Mesenchymal stem cell (in vitro differentiated cells and primary cell): Measurements from ENCODE around the gene FOXJ3.

Experiments
- DNase-seq: peaks from one replicate; pipeline ENCODE4 v3.0.0-alpha.2; 2013
- H2AFZ ChIP-seq: one replicate; pipeline ENCODE4 v1.6.1; 2013; ENCODE audit warnings: low read depth, mild to moderate bottlenecking, control low read depth, inconsistent platforms, low read length, moderate library complexity
- H2AK5ac ChIP-seq: 2 replicates; pipeline ENCODE4 v1.6.1; 2013; ENCODE audit warnings: low read length, moderate library complexity, mild to moderate bottlenecking, inconsistent platforms; ENCODE audit not compliant: severe bottlenecking
- H2BK120ac ChIP-seq: one replicate; pipeline ENCODE4 v1.6.1; 2013; ENCODE audit warnings: low read depth, mild to moderate bottlenecking, inconsistent platforms, low read length, moderate library complexity
- H2BK12ac ChIP-seq, 2 experiments: one replicate each; pipeline ENCODE4 v1.6.1; 2013; ENCODE audit warnings: inconsistent platforms in 2 of 2, low read length in 2 of 2, mild to moderate bottlenecking in 2 of 2, moderate library complexity in 2 of 2, control low read depth in 1 of 2
- H2BK15ac ChIP-seq: one replicate; pipeline ENCODE4 v1.6.1; 2013; ENCODE audit warnings: mild to moderate bottlenecking, low read depth, inconsistent platforms; ENCODE audit not compliant: poor library complexity, severe bottlenecking
- H2BK5ac ChIP-seq: 2 replicates; pipeline ENCODE4 v1.6.1; 2013; ENCODE audit warnings: low read depth, mild to moderate bottlenecking, low read length, control low read depth, inconsistent platforms; ENCODE audit not compliant: poor library complexity, severe bottlenecking
- H3K14ac ChIP-seq, 2 experiments: one replicate each; pipeline ENCODE4 v1.6.1; 2013; ENCODE audit warnings: inconsistent platforms in 2 of 2, low read length in 2 of 2, control low read depth in 1 of 2, mild to moderate bottlenecking in 1 of 2, moderate library complexity in 1 of 2
- H3K18ac ChIP-seq, 2 experiments: one replicate each; pipeline ENCODE4 v1.6.1; 2013; ENCODE audit warnings: inconsistent platforms in 2 of 2, low read length in 2 of 2, control low read depth in 1 of 2, low read depth in 1 of 2, mild to moderate bottlenecking in 1 of 2
- H3K23ac ChIP-seq, 2 experiments: one replicate each; pipeline ENCODE4 v1.6.1; 2013; ENCODE audit warnings: inconsistent platforms in 2 of 2, low read length in 2 of 2, mild to moderate bottlenecking in 2 of 2, moderate library complexity in 2 of 2, control low read depth in 1 of 2
- H3K27ac ChIP-seq: 2 replicates; pipeline ENCODE4 v1.5.1; 2013; ENCODE audit warnings: mild to moderate bottlenecking, moderate library complexity, low read length, control low read depth, inconsistent platforms; ENCODE audit not compliant: poor library complexity, severe bottlenecking
- H3K27me3 ChIP-seq, 2 experiments: 2 replicates each; pipeline versions ENCODE4 v1.6.1 to v1.7.0; 2013; ENCODE audit warnings: low read length in 2 of 2, mild to moderate bottlenecking in 2 of 2, moderate library complexity in 2 of 2, control low read depth in 1 of 2, inconsistent platforms in 1 of 2; ENCODE audit not compliant: control insufficient read depth in 1 of 2, insufficient read depth in 1 of 2
- H3K36me3 ChIP-seq, 2 experiments: 2 replicates each; pipeline versions ENCODE4 v1.6.1 to v1.7.0; 2013; ENCODE audit warnings: low read length in 2 of 2, control low read depth in 1 of 2, inconsistent platforms in 1 of 2, low read depth in 1 of 2, mild to moderate bottlenecking in 1 of 2; ENCODE audit not compliant: insufficient read depth in 2 of 2, control insufficient read depth in 1 of 2
- H3K4ac ChIP-seq, 2 experiments: one replicate each; pipeline ENCODE4 v1.6.1; 2013; ENCODE audit warnings: inconsistent platforms in 2 of 2, low read length in 2 of 2, mild to moderate bottlenecking in 2 of 2, moderate library complexity in 2 of 2, control low read depth in 1 of 2, low read depth in 1 of 2
- H3K4me1 ChIP-seq: 2 replicates; pipeline ENCODE4 v1.6.1; 2013; ENCODE audit warnings: low read depth, low read length, control low read depth; ENCODE audit not compliant: control insufficient read depth, insufficient read depth
- H3K4me2 ChIP-seq: 2 replicates; pipeline ENCODE4 v1.6.1; 2013; ENCODE audit warnings: low read length, mild to moderate bottlenecking, inconsistent platforms; ENCODE audit not compliant: poor library complexity, severe bottlenecking
- H3K4me3 ChIP-seq, 2 experiments: 2 replicates each; pipeline versions ENCODE4 v1.5.1 to v1.7.0; 2013; ENCODE audit warnings: low read length in 2 of 2, mild to moderate bottlenecking in 2 of 2, control low read depth in 1 of 2, low read depth in 1 of 2; ENCODE audit not compliant: insufficient read depth in 1 of 2
- H3K79me1 ChIP-seq: replicated peaks from 2 replicates; pipeline ENCODE4 v1.6.1; 2013; ENCODE audit warnings: mild to moderate bottlenecking, control low read depth, low read length, inconsistent platforms; ENCODE audit not compliant: poor library complexity, severe bottlenecking
- H3K9ac ChIP-seq: 2 replicates; pipeline ENCODE4 v1.7.0; 2013; ENCODE audit warnings: mild to moderate bottlenecking, low read length, moderate library complexity
- H3K9me3 ChIP-seq: 2 replicates; pipeline ENCODE4 v1.7.0; 2013; ENCODE audit warnings: mild to moderate bottlenecking, low read length; ENCODE audit not compliant: control insufficient read depth
- H4K8ac ChIP-seq: one replicate; pipeline ENCODE4 v1.6.1; 2013; ENCODE audit warnings: inconsistent platforms, mild to moderate bottlenecking, low read length, moderate library complexity
- H4K91ac ChIP-seq: one replicate; pipeline ENCODE4 v1.6.1; 2013; ENCODE audit warnings: mild to moderate bottlenecking, low read length, inconsistent platforms
- WGBS: methylation state at CpG from one replicate; pipeline ENCODE4 v1.1.7; 2013; ENCODE audit warnings: mixed read lengths; 5-methylcytosine and 5-hydroxymethylcytosine counted together

Gene FOXJ3

GRCh38 chr1:42305639-42306038 is 29.4 kb downstream of the FOXJ3 start:
- Histone ChIP-seq H2AFZ (no peak overlapping the region), H3K27ac (no peak overlapping the region), H3K79me1 (peaks cover 25% of the 10 kb centered on the region), H2BK120ac (no peak overlapping the region), H3K36me3 (peaks cover 9 to 44% of the 10 kb centered on the region in 2 experiments), H3K18ac (no peak overlapping the region), H2BK12ac (no peak overlapping the region), H4K8ac (no peak overlapping the region), H3K4me3 (no peak overlapping the region), H2BK5ac (no peak overlapping the region), H3K4me1 (no peaks in the 10 kb centered on the region), H2BK15ac (no peak overlapping the region), H3K27me3 (no peaks in the 10 kb centered on the region), H3K9me3 (peaks cover 8% of the 10 kb centered on the region), H3K23ac (no peak overlapping the region), H3K14ac (no peak overlapping the region), H3K4ac (no peak overlapping the region), H4K91ac (no peak overlapping the region), H3K4me2 (no peak overlapping the region), H3K9ac (no peak overlapping the region), H2AK5ac (no peak overlapping the region)
- WGBS: 90% methylated on average over 4 of the region's 5 CpGs
- DNase-seq: no peak

DNA sequence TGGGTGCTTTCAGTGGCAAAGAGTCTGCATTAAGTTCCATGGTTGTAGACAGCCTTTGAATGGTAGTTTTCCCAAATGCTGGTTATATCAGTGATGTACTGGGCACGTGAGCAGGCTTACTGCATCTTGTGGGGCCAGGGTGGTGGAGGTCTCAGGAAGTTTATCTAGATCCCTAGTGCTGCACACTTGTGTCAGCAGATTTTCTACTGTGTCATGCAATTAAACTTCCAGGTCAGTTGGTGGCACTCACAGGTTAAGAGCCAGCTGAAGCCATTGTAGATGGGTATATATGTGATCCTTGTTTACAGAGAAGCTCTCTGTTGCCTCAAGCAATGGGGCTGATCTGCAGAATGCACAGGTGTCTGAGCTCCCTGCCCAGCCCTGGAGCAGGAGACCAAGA is 33.0 kb downstream of the FOXJ3 start:
- no peak overlapping the region for H3K4ac ChIP-seq
- no peak overlapping the region for H2BK120ac ChIP-seq
- peaks cover 31% of the 10 kb centered on the region for H3K79me1 ChIP-seq
- H3K23ac ChIP-seq: peak overlapping the region in 1 of 2 experiments; percentile 35
- peak overlapping the region in 1 of 2 experiments; percentile 75 for H3K14ac ChIP-seq
- H4K91ac ChIP-seq: no peak overlapping the region
- H2AK5ac ChIP-seq: no peak overlapping the region
- no peak overlapping the region for H3K4me3 ChIP-seq
- peaks cover 9 to 19% of the 10 kb centered on the region in 2 experiments for H3K36me3 ChIP-seq
- no peaks in the 10 kb centered on the region for H3K27me3 ChIP-seq
- no peak overlapping the region for H3K9ac ChIP-seq
- no peak overlapping the region for H2AFZ ChIP-seq
- H2BK15ac ChIP-seq: no peak overlapping the region
- DNase-seq: no peak
- H3K4me2 ChIP-seq: no peak overlapping the region
- peaks cover 8% of the 10 kb centered on the region for H3K9me3 ChIP-seq
- H3K27ac ChIP-seq: no peak overlapping the region
- no peak overlapping the region for H3K18ac ChIP-seq
- no peaks in the 10 kb centered on the region for H3K4me1 ChIP-seq
- H4K8ac ChIP-seq: no peak overlapping the region
- 97% methylated on average over 1 of the region's 1 CpG for WGBS
- H2BK5ac ChIP-seq: no peak overlapping the region
- peak overlapping the region in 1 of 2 experiments; percentile 54 for H2BK12ac ChIP-seq

GRCh38 chr1:42298520-42298919 is 36.5 kb downstream of the FOXJ3 start:
- Histone ChIP-seq H3K4me1 (no peaks in the 10 kb centered on the region), H3K4ac (no peak overlapping the region), H3K9ac (no peak overlapping the region), H4K91ac (no peak overlapping the region), H3K14ac (no peak overlapping the region), H2BK15ac (no peak overlapping the region), H3K23ac (no peak overlapping the region), H2BK120ac (no peak overlapping the region), H3K27ac (no peak overlapping the region), H3K4me3 (no peak overlapping the region), H3K18ac (no peak overlapping the region), H2AFZ (no peak overlapping the region), H2BK12ac (no peak overlapping the region), H3K4me2 (no peak overlapping the region), H3K79me1 (peaks cover 32% of the 10 kb centered on the region), H3K27me3 (no peaks in the 10 kb centered on the region), H4K8ac (no peak overlapping the region), H3K36me3 (peaks cover 8 to 10% of the 10 kb centered on the region in 2 experiments), H3K9me3 (peaks cover 13% of the 10 kb centered on the region), H2BK5ac (no peak overlapping the region), H2AK5ac (no peak overlapping the region)
- no peak for DNase-seq
- no CpG with 5 or more reads among the region's 2 CpGs for WGBS

GRCh38 chr1:42295816-42296215 is 39.2 kb downstream of the FOXJ3 start:
- H3K4me2 ChIP-seq: no peak overlapping the region

More at GRCh38 chr1:42295816-42296215, 39.2 kb downstream of the FOXJ3 start:
- Histone ChIP-seq H2BK120ac (no peak overlapping the region), H3K18ac (no peak overlapping the region), H2BK12ac (no peak overlapping the region), H3K4me3 (no peak overlapping the region), H2AK5ac (no peak overlapping the region), H3K9ac (no peak overlapping the region), H3K4ac (no peak overlapping the region), H2BK5ac (no peak overlapping the region), H3K27me3 (no peaks in the 10 kb centered on the region), H2BK15ac (no peak overlapping the region), H3K79me1 (peaks cover 28% of the 10 kb centered on the region), H4K91ac (no peak overlapping the region), H4K8ac (no peak overlapping the region), H3K27ac (no peak overlapping the region), H3K4me1 (no peaks in the 10 kb centered on the region), H3K36me3 (peaks cover 5 to 12% of the 10 kb centered on the region in 2 experiments), H3K14ac (no peak overlapping the region), H3K9me3 (peaks cover 13% of the 10 kb centered on the region), H2AFZ (no peak overlapping the region), H3K23ac (no peak overlapping the region)
- no peak for DNase-seq
- WGBS: 100% methylated on average over 1 of the region's 5 CpGs
